ENCODE data around the gene PFKL.

Gene PFKL

DNA sequence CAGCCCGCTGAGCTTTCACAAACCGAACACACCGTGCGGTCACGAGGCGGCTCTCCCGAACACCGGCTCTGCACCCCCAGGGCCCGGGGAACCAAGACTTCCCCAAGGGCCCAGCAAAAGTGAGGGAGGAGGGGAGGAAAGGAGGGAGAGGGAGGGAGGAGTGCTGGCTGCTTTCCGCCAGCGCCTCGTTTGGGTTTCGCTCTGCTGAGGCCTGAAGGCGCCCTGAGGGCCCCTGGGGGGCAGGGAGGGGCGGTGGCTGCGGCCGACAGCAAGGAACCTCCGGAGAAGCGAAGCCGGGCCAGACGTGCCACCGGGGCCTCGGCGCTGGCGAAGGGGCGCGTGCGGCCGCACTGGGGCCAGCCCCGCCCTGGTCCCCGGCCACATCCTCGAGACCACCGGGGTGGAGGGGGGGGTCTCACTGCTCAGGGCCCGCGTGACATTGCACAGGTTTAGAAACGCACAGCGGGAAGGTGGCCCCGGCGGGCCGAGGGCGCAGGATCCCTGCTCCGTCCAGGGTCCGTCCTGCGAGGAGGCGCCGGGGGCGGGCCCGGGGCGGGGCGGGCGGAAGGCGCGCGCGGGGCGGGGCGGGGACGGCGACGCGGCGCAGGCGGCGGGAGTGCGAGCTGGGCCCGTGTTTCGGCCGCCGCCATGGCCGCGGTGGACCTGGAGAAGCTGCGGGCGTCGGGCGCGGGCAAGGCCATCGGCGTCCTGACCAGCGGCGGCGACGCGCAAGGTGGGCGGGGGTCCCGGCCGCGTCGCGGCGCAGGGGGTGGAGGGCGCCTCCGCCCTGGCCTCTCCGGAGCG lies at the start of gene PFKL:
Gene PFKL, plus strand, starts transcription at position 596 of the 804 bp plus-strand sequence. Its CDS starts 53 bp downstream, at position 649.
- peak; percentile 97 for DNase-seq (ENCODE audit: low spot score)

DNA sequence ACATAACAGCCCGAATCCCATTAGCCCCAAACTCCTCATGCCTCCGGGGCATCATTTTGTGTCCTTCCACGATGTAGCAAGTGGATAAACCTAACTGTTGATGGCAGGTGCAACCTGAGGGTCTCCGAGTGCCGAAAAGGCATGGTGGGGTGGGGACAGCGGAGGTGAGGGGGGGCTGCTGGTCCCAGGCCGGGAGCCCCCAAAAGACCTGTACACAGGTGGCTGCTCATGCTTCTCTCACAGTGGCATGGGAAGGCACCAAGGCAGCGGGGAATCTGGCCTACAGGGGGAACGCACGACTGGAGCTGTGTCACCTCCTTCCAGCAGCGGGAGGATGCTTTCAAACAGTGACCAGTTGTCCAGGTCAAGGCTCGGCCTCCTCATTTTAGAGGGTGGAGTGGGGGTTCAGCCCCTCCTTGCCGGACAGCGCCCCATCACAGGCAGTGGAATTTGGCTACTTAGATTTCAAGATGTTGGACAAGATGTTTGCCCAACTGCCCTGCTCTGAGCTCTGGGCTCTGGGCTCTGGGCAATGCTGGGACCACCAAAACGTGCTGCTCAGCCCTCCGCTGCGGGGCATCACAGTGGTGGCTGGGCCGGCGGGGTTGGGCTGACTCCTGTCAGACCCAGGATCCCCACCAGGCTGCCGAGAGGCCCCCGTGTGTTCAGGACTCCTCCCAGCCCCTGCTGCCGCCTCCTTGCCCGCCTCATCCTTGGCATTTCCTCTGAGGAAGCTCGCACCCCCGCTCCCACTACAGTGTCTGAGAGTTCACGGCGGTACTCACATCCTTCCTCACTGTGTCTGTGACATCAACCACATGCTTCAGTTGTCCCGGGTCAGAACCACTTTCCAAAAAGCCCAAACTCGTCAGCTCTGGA lies 45.8 kb upstream of the PFKL start:
- no peak for DNase-seq (ENCODE audit: low spot score)

DNA sequence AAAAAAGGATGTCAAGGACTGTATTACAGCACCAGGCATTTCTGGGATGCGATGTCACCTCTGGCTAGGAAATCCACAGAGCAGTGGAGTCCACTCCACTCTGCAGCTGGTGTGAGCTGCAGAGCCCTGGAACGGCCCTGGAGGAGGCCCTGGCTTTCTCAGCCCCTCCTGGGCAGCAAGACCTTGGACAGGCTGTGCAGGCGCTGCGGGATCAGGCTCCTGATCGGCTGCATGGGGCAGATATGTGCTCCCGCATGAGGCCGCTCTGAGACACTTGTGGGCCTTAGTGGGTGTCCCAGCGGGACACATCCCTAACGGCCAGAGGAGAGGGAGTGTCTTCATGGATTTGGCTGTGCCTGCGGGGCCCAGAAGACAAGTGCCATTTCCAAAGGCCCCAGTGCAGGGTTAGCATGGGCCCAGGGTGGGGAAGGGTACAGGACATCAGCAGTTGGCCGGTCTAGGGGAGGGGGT lies 44.3 kb upstream of the PFKL start:
- no peak for DNase-seq (ENCODE audit: low spot score)

DNA sequence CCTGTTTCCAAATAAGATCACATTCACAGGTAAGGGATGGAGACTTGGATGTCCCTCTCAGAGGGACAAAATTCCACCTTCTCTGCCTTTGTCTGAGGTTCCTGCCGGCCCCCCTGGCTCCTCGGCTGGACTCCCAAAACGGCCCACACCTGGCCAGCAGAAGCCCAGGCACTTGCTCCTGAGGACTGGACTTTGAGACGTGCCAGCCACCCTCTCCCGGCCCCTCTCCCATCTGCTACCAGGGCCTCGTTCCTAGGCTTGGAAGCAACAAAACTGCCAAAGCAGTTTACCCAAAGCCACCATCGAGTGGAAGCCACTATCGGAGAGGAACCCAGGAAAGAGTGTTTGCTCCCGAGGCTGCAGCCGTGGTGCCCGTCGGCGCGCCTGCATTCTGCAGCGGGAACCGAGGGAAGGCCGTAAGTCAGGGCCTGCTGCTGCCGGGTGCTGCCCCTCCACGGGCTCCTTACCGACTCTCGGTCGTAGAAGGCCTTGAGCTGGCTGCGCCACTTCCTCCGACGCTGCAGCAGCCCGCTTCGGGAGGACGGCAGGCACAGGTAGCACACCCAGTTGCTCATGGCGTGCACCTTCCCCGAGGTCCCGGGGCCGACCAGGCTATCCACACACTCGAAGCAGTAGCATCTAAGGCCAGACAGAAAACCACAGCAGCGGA lies 41.7 kb upstream of the PFKL start:
- no peak for DNase-seq (ENCODE audit: low spot score)

DNA sequence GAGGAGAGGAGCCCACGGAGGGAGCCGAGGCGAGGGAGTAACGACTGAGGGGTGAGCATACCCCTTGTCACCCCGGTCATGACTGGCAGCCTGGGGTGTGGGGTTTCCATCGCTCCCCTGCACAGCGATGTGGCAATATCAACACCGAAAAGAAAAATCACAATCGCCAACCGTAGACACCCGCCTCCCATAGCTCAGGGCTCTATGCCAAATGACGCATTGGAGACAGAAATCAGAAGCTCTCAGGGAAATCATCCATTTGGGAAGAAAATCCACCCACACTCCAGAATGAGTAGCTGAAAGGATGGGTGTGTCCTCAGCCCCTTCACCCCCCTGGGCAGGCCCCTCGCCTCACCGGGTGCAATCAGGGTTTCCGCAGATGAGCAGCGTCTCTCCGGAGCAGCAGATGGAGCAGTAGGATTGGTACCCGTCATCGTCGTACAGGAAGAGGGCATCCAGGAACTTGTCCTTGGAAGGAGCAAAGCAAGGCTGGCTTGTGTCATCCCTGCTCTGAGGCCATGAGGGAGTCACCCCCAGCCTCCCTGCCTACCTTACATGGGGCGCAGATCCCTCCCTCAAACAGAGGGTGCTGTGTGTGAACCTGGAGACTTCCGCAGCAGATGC lies 40.7 kb upstream of the PFKL start:
- no peak for DNase-seq (ENCODE audit: low spot score)

DNA sequence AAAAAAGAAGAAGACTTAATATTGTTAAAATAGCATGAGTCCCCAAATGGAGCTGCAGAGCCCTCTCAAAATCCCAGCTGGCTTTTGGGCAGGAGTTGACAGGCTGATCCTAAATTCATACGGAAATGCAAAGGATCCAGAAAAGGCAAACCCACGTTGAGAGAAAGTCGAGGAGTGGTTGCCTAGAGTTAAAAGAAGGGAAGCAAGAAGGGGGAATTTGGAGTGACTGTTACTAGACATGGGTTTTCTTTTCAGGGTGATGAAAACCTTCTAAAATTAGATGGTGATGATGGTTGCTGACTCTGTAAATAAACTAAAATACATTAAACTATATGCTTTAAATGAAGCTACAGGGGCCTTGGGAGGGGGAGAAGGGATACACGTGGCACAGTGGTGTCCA lies 39.8 kb upstream of the PFKL start:
- no peak for DNase-seq (ENCODE audit: low spot score)

DNA sequence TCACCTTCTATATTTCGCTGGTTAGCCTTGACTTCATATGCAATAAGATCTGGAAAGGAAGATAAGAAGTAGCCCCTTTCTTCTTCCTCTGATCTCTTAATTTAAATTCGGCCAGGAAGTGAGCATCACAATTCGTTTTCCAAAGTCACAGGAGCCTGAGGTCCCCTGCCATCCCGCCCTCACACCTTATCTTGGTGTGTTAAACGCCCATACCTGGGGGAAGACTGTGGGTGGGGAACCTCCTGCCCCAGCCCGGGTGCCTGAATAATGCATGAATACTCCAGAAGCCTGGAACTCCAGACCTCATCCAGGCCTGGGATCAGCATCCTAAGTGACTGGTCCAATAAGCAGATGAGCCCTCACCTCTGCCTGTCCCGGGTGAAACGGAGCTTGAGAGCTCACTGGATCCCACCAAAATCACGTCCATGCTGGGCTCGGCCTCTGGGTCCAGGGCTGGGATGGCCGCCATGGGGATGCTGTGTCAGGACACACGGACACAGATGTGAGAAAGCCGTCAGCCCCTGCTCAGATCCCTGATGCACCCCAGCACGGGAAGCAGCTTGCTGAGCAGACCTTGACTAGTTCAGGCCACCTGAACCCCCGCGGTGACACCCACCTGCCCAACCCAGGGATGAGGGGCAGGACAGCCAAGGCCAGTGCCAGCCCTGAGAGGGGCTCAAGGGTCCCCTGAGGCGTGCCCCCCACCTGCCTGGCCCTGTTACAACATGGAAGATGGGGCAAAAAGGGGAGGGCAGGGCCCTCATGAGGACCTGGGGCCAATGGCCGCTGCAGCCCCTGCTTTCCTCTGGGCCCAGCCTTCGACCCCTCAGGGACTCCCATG lies 38.8 kb upstream of the PFKL start:
- no peak for DNase-seq (ENCODE audit: low spot score)

DNA sequence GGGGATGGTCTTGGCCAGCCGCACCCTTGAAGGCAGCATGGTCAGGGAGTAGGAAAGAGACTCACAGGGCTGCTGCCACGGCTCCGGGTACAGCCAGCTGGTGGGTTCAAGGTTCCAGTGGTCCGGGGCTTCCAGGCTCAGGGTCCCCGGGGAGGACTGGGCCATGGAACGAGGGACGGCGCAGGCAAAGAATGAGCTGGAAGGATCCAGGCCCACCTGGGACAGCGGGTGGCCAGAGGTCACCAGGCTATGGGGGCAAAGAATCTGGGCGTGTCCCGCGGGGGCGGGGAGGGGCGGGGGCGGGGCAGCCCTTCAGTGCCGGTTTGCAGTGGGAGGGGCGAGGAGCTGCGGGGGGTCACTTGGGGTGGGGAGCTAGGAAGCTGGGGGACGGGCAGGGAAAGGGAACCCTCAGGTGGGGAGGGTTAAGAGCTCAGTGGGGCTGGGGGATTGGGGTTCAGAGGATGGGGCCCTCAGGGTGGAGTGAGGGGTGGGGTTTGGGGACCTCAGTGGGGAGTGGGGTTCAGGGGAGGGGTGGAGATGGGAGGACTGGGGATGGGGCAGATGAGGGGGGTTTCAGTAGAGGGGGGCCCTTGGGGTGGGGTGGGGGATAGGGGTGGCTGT lies 38.1 kb upstream of the PFKL start, which contains the start of gene DNMT3L:
Gene DNMT3L, minus strand, starts transcription at position 223 of the 621 bp plus-strand sequence. CDS start 638 bp downstream, outside the sequence.
- no peak for DNase-seq (ENCODE audit: low spot score)

DNA sequence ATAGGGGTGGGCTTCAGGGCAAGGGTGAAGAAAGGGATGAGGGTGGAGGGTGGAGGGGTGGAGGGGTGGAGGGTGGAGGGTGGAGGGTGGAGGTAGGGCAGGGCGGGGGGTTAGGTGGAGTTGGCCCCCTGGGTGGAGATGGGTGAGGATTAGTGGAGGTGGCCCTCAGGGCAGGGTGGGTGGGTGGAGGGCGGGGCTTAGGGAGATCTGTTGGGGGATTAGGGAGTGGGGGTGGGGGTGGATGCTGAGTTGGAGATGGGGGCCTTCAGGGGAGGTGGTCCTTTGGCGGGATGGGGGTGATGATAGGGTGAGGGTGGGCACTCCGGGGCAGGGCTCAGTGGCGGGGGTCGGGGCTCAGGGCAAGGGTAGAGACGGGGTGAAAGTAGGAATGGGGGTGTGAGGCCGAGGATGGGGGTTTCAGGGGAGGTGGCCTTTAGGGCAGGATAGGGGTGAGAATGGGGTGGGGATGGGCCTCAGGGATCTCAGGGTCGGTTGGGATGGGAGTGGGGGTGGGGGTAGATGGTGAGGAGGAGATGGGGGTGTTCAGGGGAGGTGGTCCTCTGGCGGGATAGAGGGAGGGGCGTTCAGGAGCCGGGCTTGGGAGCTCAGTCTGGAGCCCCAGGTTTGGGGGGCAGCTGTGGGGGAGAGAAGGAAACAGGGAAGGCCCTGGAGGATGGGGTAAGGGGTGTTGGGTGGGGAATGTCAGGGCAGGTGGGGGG lies 37.4 kb upstream of the PFKL start:
- no peak for DNase-seq (ENCODE audit: low spot score)

DNA sequence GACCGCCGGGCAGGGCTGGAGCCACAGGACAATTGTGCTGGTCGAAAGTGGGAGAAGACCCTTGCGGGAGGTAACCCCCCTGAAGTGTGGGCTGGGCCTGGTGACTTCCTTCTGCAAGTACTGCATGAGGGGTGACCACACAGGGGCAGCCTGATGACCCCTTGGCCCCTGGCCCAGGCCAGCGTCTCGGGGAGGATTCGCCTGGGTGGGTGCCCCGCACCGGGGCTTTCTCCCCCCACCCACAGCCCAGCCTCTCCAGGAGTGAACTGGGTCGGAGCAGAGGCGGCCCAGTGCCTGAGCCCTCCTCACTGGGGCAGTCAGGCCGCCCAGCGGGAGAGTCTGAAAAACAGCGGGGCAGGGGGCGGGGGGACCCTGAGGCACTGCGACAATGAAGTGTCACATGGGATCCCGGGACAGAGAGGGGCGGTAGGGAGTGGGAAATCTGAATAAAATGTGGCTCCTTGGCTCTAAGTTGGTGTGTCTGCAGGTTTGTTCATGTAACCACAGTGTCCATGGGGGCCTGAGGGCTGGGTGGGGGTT lies 36.6 kb upstream of the PFKL start:
- DNase-seq (ENCODE audit: low spot score), result no peak

DNA sequence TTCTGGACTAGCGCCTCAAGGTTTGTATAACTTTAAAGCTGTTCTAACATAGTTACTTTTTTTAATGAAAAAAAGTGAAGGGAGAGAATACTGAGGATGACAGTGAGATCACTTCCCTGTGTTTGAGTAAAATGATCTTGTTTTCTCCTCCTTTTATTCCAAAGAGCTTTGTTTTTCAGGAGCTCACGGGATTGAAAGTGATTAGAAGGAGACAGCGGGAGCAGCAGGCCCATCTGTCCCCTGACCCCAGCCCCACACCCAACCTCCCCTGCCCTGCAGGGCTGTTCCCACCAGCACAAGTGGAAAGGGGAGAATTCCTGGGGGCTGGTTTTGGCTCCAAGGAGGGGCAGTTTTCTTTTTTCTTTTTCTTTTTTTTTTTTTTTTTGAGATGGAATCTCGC lies 36.1 kb upstream of the PFKL start:
- DNase-seq (ENCODE audit: low spot score), result no peak

DNA sequence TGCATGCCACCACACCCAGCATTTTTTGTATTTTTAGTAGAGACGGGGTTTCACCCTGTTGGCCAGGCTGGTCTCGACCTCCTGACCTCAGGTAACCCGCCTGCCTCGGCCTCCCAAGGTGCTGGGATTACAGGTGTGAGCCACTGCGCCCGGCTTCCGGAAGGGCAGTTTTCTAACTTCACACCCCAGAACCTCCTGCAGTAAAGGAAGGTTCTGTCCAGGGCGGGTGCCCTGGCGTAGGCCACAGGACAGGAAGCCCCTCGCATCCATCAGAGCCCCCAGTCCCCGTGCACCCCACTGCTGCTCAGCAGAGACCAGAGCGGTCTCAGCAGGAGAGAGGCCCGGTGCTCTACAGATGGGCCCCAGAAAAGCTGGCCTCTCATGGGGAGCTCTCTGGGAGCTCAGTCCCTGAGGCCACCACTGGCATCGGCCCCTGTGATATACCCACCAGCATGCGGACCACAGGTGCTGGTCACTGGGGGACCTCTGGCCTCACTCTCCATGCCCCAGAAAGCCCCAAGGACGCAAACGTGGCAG lies 34.1 kb upstream of the PFKL start:
- no peak for DNase-seq (ENCODE audit: low spot score)

DNA sequence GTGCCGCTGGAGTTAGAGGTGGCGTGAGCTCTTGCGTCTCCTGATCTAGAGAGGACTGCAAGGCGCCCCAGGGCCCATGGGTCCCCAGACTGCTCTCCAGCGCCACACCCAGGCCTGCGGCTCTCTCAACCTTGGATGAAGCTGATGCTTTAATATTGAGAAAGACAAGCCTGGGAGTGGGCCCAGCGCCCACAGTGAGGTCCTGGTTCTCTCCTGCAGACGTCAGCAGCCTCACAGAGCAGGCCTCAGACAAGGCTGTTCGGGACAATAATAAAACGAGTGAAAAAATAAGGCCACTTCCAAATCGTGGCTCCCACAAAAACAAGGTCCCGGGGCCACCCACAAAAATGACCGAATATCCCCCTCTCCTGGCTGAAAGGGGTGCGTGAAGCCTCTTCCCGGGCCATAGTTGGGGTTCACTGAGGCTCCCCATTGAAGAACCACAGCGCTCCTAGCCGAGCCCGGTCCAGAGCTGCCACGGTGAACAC lies 32.2 kb upstream of the PFKL start:
- DNase-seq (ENCODE audit: low spot score), result no peak

DNA sequence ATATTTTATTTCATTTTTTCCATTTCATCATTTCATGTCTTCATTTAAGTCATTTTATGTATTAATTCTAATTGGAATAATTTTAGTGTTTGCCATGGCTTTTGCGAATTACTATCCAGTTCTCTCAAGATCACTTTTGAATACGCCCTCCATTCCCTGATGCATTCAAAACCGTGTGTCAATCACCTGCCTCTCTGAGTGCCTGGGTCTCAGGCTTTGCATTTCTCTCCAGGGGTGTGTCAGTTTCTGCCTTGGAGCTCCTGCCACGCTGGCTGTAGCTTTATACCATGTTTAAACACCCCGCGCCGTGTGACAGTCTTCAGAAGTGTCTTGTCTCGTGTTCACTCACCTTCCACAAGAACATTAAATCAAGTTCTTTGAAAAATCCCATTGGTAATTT lies 30.8 kb upstream of the PFKL start:
- DNase-seq (ENCODE audit: low spot score), result no peak

DNA sequence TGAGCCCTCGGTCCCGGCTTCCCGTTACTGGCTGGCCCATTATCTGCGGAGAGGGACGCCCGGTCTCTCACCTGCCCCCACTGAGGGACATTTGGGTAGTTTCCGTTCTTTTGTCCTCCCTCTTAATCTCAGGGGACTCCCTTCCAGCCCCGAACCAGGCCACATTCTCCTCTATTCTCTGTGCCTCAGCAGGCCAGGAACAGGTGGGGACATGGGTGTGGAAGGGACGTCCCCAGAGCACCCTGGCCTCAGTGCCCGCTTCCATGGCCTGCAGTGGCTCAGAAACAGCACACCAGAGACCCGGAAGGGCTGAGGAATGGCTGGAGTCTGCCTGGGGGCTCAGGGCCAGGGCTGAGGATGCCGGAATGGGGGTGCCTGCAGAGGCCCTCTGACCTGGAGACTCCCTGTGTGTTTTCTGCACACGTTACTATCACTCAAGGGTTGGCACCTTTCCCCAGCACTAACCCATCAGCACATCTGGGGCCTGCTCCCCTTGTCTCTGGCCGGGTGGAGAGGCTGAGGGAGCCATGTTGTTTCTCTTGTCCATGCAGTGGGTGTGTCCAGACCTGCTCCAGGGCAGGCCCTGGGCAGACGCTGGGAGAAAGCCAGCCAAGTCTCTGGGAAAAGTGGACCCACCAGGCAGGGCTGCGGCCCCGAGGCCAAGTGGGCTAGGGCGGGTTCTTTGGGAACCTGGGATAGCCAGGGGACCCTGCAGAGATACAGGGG lies 28.1 kb upstream of the PFKL start:
- DNase-seq (ENCODE audit: low spot score), result no peak

DNA sequence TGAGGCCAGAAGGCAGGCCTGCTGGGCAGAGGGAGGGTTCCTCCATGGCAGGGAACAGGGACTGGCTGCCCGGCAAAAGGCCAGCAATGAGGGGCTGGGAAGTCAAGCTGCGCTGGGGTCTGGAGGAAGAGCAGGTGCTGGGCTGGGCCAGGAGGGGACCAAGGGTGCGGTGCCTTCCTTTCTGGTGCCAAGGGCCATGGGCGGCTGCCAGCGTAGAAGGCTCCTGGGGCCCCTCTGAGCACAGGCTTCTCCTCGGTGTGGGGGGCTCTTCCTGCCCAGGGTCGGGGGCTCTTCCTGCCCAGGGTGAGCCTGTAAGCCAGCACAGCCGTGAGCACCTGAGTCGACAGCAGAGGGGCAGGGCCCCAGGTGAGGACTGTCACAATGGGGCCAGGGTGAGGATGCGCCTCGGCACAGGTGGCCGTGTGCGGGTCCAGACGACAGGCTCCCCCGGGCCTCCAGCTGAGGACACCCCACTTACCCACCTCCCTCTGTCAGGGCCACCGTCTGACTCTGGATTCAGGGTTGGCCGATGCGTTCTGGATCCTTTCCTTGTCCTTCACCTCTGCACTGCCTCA lies 27.5 kb upstream of the PFKL start:
- DNase-seq (ENCODE audit: low spot score), result no peak

DNA sequence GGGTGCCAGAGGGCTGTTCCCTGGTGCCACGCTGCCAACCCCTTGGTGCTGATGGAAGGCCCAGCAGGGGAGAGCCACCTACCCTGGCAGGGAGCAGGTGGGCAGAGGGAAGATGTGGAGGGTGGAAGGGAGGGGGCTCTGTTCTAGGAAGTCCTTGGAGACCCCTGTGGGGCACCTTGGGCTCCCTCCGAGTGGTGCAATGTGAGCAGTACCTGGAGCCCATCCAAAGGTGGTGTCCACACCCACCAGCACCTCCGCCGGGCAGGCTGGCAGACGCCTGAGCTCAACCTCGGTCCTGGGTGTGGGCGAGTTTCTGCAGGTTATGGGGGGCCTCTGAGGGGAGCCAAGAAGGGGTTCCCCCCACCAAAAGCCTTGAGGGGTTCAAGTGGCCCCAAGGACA lies 26.8 kb upstream of the PFKL start:
- DNase-seq (ENCODE audit: low spot score), result no peak

DNA sequence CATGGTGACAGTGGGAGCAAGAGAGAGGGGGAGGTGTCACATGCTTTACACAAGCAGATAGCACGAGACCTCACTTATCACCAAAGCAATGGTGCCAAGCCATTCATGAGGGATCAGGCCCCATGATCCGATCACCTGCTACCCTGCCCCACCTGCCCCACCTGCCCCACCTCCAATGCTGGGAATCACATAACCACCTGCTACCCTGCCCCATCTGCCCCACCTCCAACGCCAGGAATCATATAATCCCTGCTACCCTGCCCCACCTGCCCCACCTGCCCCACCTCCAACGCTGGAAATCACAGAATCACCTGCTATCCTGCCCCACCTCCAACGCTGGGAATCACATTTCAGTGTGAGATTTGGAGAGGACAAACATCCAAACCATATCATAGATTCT lies 24.8 kb upstream of the PFKL start:
- no peak for DNase-seq (ENCODE audit: low spot score)
